T47D (cell line): ENCODE data around the gene OTX1.
A peak's percentile ranks its signal among the peaks of the same experiment; 100 is the strongest.
"Not testable (repeated sequence)": the region's sequence is repeated elsewhere in the genome, so short reads cannot be mapped to it uniquely, and the experiment has no call there.

Experiments
- DNase-seq, 2 experiments: peaks; one replicate each; pipeline versions ENCODE4 v3.0.0 to v3.0.0-alpha.2; 2011 to 2012; ENCODE audit warnings: low read depth in 1 of 2, low spot score in 1 of 2
- JUND ChIP-seq: IDR thresholded peaks from 2 replicates; pipeline ENCODE4 v1.6.1; 2012; ENCODE audit warnings: low read depth
- in situ Hi-C: cut with HindIII; loops from 2 replicates; pipeline ENCODE4 v1.10.0; 2016; ENCODE audit warnings: low sequenced_read_pairs, low pct_unique_long_range_greater_than_20kb

Gene OTX1

DNA sequence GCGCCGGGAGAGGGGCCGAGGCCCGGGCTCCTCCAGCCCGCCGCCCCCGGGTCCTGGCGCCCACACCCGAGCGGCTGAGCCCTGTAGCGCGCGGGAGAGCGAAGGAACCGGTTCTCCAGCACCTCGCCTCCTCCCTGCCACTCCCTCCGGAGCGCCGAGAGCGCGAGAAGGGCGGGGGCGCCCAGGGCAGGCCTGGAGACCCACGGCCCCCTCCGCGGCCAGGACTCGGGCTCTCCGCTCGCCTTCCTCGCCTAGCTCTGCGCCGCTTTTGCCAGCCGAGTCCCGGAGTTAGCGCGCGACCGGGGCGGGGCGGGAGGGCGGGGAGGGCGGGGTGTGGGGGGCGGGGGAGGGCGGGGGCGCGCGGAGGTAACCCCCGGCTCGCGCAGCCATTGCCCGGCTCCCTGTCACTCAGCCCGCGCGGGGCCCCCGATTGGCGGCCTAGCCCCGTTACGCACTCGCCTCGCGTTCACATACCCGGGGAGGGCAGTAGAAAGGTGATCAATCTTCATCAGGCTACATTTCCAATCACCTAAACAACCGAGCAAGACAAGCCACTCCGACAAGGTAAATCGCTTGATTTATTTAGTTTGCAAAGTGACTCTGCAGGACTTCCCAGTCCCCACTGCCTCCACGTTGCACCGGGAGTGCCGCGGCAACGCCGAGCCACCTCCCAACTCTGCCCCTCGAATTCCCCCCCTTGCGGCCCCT is at the start of gene OTX1:
Gene OTX1, plus strand, starts transcription at position 497 of the 708 bp plus-strand sequence. CDS start 2,161 bp downstream, outside the sequence.
- DNase-seq: peak; percentile 91 to 98
- in situ Hi-C loops: no loop called here
- no peak for TF ChIP-seq JUND

DNA sequence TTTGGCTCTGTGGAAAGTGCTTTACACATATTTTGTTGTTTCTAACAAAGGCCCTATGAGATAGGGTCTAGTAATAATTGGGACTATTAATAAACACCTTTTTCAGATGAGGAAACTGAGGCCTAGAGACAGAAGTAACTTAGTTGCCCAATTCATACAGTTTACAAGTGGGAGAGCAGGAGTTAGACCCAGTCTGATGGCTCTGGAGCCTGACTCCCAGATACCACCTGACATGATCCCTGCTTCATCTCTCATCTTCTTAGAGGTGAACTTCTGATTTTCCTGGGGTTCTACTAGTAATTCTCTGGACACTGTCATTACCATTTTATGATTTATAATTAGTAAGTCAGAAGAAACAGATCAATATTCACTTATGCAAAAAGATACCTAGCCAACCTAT is 49.1 kb upstream of the OTX1 start:
- no peak for DNase-seq
- TF ChIP-seq JUND: no peak
- in situ Hi-C loops: no loop called here

GRCh38 chr2:63003351-63003750 is 47.3 kb upstream of the OTX1 start:
- no peak for TF ChIP-seq JUND
- no peak for DNase-seq
- in situ Hi-C loops: no loop called here

GRCh38 chr2:63007813-63008458 is 42.7 kb upstream of the OTX1 start:
- no peak for TF ChIP-seq JUND
- no peak for DNase-seq
- in situ Hi-C loops: no loop called here

DNA sequence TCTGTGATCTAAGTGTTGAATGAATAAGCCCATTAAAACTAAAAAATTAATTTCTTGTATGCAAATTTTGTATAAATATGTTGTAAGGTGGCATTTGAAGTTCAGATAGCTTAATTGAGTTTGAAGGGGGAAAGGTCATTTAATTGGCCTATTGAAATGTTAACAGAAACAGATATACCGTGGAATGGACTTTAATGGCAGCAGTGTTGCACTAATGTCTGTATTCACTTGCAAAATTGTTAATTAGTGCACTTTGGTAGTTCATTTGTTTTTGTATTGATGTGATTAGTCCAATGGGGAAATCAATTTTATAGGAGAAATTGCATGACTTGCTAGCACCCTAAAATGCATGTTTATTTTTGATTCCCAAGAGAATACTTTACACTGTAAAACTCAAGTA is 41.8 kb upstream of the OTX1 start:
- TF ChIP-seq JUND: no peak
- no peak for DNase-seq
- in situ Hi-C loops: no loop called here

GRCh38 chr2:63009490-63009889 is 41.1 kb upstream of the OTX1 start:
- in situ Hi-C loops: no loop called here
- no peak for DNase-seq
- no peak for TF ChIP-seq JUND

GRCh38 chr2:63012541-63012940 is 38.1 kb upstream of the OTX1 start:
- TF ChIP-seq JUND: no peak
- in situ Hi-C loops: no loop called here
- no peak for DNase-seq

GRCh38 chr2:63013438-63013837 is 37.2 kb upstream of the OTX1 start:
- in situ Hi-C loops: no loop called here
- TF ChIP-seq JUND: no peak
- DNase-seq: no peak

- no peak for TF ChIP-seq JUND
- no peak for DNase-seq
- in situ Hi-C loops: no loop called here
Observed at GRCh38 chr2:63015389-63015788, 35.2 kb upstream of the OTX1 start.

GRCh38 chr2:63018439-63018838 is 32.2 kb upstream of the OTX1 start:
- DNase-seq: no peak
- TF ChIP-seq JUND: no peak
- in situ Hi-C loops: no loop called here

DNA sequence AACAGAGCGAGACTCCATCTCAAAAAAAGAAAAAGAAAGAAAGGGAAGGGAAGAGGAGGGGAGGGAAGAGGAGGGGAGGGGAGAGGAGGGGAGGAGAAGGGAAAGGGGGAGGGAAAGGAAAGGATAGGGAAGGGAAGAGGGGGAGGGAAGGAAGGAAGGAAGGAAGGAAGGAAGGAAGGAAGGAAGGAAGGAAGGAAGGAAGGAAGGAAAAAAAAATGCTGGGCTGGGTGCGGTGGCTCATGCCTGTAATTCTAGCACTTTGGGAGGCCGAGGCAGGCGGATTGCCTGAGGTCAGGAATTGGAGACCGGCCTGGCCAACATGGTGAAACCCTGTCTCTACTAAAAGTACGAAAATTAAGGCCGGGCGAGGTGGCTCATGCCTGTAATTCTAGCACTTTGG is 30.9 kb upstream of the OTX1 start:
- in situ Hi-C loops, DNase-seq: not testable (repeated sequence)

GRCh38 chr2:63023444-63023843 is 27.2 kb upstream of the OTX1 start:
- in situ Hi-C loops: no loop called here
- DNase-seq: peak in 1 of 2 experiments; percentile 68
- no peak for TF ChIP-seq JUND

GRCh38 chr2:63027220-63027619 is 23.4 kb upstream of the OTX1 start:
- no peak for DNase-seq
- in situ Hi-C loops: no loop called here
- no peak for TF ChIP-seq JUND

- TF ChIP-seq JUND: no peak
- in situ Hi-C loops: no loop called here
- DNase-seq: no peak
Observed at GRCh38 chr2:63029058-63029457, 21.6 kb upstream of the OTX1 start.
